GM19468 (cell line): ENCODE data around the gene USP12.
"Not testable (repeated sequence)": the region's sequence is repeated elsewhere in the genome, so short reads cannot be mapped to it uniquely, and the experiment has no call there.

ENCODE experiments used
- ATAC-seq: cut with Tn5 transposase; IDR thresholded peaks from one replicate; pipeline ENCODE4 v1.9.1; 2021; ENCODE audit warnings: mild to moderate bottlenecking, moderate library complexity, moderate number of reproducible peaks; ENCODE audit not compliant: unreplicated experiment; ENCODE audit errors: extremely low read depth

Gene USP12, protein sequence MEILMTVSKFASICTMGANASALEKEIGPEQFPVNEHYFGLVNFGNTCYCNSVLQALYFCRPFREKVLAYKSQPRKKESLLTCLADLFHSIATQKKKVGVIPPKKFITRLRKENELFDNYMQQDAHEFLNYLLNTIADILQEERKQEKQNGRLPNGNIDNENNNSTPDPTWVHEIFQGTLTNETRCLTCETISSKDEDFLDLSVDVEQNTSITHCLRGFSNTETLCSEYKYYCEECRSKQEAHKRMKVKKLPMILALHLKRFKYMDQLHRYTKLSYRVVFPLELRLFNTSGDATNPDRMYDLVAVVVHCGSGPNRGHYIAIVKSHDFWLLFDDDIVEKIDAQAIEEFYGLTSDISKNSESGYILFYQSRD

GRCh38 chr13:27171244-27171826, at the start of gene USP12:
USP12 (minus strand) TSS chr13:27171811; CDS start chr13:27171639, 172 bp downstream.
- ATAC-seq = no peak

DNA sequence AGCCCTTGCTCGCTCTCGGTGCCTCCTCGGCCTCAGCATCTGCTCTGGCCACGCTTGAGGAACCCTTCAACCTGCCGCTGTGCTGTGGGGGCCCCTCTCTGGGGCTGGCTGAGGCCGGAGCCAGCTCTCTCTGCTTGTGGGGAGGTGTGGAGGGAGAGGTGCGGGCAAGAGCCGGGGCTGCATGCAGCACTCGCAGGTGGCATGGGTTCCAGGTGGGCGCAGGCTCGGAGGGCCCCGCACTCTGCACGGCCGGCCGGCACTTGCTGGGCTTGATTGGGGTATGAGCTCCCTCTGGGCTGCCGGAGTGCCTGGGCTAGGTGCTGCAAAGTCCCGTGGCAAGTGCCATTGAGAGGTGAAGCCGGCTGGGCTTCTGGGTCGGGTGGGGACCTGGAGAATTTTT, 48.0 kb upstream of the USP12 start:
- no peak for ATAC-seq

DNA sequence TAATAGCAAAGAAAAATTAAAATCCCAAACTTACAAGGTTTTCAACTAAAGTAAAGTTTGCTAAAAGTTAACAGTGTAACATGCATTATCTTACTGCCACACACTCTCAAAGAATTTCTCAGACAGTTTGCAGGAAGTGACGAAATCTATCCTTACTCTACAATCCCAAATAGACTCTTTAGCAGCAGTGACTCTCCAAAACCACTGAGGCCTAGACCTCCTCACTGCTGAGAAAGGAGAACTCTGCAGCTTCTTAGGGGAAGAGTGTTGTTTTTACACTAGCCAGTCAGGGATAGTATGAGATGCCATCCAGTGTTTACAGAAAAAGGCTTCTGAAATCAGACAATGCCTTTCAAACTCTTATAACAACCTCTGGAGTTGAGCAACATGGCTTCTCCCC, 47.2 kb upstream of the USP12 start:
- not testable (repeated sequence) for ATAC-seq

GRCh38 chr13:27217791-27218190, 46.2 kb upstream of the USP12 start:
- ATAC-seq = not testable (repeated sequence)

GRCh38 chr13:27213386-27213785, 41.8 kb upstream of the USP12 start:
- not testable (repeated sequence) for ATAC-seq

GRCh38 chr13:27211771-27212364, 40.3 kb upstream of the USP12 start:
- no peak for ATAC-seq

- ATAC-seq = no peak
These were observed 39.7 kb upstream of the USP12 start for GRCh38 chr13:27211271-27211670.

DNA sequence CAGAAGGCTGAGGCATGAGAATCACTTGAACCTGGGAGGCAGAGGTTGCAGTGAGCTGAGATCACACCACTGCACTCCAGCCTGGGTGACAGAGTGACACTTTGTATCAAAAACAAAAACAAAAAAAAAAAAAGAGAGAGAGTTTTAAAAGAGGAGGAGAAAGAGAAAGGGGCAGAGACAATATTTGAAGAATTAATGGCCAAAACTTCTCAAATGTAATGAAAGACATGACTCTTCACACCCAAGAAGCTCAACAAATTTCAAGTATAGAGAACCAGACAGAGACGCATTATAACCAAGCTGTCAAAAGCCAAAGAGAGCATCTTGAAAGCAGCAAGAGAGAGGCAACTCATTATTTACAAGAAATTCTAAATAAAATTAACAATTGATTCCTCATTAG, 36.9 kb upstream of the USP12 start:
- no peak for ATAC-seq

DNA sequence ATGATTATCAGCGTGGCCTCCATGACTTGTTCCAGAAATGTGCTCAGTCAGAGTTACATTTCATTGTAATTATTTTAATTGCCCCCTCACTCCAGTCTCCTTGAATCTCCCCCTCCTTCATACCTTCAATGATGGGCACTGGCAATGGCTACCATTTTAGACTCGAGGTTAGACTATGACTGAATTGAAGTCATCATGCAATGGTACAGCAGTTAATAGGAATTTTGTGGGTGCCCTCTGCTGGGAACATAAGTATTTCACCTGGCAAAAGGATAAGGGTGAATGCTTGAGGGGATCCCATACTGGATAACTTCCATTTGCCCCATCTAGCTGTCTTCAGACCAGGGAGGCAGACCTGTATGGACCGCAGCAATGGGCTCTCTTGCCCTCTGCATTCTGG, 32.2 kb upstream of the USP12 start:
- ATAC-seq = no peak

DNA sequence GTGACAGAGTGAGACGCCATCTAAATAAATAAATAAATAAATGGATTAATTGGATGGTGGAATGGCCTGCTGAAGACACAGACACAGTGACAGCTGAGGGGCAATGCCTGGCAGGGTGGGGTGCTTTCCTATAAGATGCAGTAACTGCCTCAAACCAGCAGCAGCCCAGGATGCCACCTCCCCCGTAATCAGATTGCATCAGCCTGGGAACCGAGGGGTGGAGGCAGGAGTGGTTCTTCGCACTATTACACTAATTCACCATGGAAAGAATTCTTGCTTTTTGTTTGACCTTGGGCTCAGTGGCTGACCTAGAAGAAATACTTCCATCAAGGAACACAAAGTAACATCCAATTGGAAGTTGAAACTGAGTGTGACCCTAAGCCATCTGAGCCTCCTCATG, 31.6 kb upstream of the USP12 start:
- no peak for ATAC-seq

DNA sequence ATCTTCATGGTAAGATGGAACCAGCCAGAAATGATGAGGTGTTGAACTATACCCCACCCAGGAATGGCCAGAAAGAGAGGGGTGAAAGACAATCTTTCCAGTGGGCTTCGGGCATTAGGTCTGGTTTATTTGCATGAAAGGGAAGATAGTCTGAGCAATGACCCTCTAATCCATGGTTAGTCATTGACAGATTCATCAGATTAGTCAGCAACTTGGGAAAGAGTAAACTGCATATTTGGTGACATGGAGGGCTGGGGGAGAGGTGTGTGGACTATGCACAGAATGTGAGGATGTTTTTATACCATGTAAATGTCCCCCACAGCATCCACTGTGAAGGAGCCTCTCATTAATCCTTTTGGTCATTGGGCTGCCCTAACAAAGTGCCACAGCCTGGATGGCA, 30.1 kb upstream of the USP12 start:
- ATAC-seq = no peak

GRCh38 chr13:27200413-27201070, 28.9 kb upstream of the USP12 start:
- ATAC-seq = no peak

DNA sequence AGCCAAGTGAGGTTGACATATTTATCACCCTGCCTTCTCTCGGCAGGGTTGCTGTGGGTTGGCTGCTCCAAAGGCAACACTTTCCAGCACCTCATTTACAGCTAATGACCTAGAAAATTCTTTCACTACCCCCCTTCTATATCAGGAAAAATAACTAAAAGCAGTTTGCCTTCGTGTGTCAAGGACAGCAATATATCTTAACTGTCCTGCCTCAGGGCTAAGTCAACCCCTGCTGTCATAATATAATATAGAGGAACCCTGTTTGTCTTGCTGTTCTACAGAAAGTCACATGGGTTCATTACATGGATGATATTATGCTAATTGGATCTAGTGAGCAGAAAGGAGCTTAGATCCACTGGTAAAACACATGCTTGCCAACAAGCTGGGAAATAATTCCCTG, 28.1 kb upstream of the USP12 start:
- no peak for ATAC-seq

DNA sequence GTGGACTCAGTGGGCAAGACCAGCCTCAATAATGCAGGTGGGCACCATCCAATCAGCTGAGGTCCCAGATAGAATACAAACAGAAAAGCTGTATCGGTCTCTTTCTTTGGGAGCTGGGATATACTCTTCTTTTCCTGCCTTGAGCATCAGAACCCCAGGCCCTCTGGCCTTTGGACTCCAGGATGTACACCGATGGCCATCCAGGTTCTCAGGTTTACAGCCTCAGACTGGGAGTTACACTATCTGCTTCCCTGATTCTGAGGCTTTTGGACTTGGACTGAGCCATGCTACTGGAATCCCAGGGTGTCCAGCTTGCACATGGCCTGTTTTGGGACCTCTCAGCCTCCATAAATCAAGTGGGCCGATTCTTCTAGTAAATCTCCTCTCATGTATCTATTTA, 27.6 kb upstream of the USP12 start:
- ATAC-seq = no peak

DNA sequence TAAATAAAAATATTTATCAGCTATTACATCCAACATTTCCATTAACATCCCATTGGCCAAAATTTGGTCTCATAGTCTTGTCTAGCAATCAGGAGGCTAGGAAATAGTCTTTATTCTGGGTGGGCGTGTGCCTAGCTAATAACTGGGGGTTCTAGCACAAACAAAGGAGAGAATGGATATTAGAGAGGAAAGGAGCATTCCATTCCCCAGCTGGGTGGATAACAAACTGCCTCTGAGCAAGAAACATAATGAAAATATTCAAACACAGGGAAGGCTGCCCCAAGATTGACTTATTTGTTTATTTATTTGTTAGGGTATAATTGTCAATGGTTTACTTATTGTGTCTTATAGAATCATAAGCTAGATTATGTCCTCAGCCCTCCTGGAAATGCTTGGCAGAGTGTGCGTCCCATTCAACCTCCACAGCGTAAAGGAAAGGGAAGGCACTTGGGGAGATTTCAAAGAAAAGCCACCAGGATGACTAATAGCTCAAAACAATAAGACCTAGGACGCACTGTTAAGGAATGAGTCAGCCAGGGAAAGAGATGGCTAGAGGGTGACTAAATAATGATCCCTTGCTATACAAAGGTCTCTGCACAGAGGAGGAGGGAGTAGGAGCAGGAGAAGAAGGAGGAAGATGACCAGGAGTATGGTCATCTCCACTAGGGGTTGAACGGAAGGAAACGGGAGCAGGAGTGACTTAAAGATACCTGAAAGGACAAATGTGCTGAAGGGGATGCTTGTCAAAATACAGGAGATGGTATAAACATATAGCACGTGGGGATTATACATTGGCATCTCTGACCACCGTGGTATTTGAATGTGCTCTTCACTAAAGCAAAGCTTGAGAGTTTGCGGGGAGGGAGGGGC, 23.5 kb upstream of the USP12 start:
- no peak for ATAC-seq

- no peak for ATAC-seq
These were observed 22.6 kb upstream of the USP12 start for GRCh38 chr13:27194209-27194608.

- no peak for ATAC-seq
These were observed 21.9 kb upstream of the USP12 start for GRCh38 chr13:27193496-27193895.

- ATAC-seq = no peak
These were observed 21.4 kb upstream of the USP12 start for GRCh38 chr13:27192973-27193372.

GRCh38 chr13:27192367-27192766, 20.8 kb upstream of the USP12 start:
- not testable (repeated sequence) for ATAC-seq

DNA sequence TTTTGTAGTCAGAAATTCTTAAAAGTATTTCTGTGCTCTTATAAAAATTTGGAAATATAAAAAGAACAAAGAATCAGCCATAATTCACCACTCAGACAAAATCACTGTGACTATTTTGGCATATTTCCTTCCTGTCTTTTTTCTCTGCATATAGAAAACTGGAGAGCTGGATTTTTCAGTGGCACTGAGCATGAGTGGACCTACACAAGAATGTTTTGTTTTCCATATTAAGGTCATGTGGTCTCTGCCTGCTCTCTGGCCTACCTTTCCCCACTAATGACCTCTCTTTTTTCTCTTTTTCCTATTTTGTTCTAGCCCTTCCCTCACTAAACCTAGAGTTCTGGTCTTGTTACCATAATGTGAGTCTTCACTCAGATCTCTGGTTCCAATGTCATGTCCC, 17.6 kb upstream of the USP12 start:
- no peak for ATAC-seq
